HepG2 (cell line): ENCODE results near the gene STK10. TPM values are rescaled to one million over a fixed set of nuclear protein-coding genes. Genes with fewer than 3 reads are reported as not detected.
"Not testable (repeated sequence)": the region's sequence is repeated elsewhere in the genome, so short reads cannot be mapped to it uniquely, and the experiment has no call there.

Experiments used
- ATAC-seq: fragments of 200-7000 bp; cut with Tn5 transposase; 3 replicates; pipeline ENCODE4 v1.9.1; 2020; ENCODE audit warnings: mild to moderate bottlenecking, moderate library complexity
- BruUV-seq: library from RNA; stranded (reverse); fragments of 400-500 nt; replicated peaks from 2 replicates; lab custom pipeline; 2021; lab: Mats Ljungman, UMichigan
- CTCF ChIA-PET: fragments of 300-600 bp; formaldehyde crosslinking; extraction: SDS; loops from one replicate; lab custom pipeline; 2021; ENCODE audit warnings: low total read pairs, inconsistent platforms, low intra/inter-chr PET ratio; lab: Yijun Ruan, JAX
- POLR2A ChIA-PET: fragments of 350-600 bp; sonication (Branson Sonifier 250); formaldehyde crosslinking; loops from one replicate; lab custom pipeline; 2020; ENCODE audit warnings: antibody characterized with exemption, inconsistent platforms; lab: Yijun Ruan, JAX
- DNase-seq: peaks from one replicate; pipeline ENCODE4 v3.0.0-alpha.2; 2015; ENCODE audit warnings: low spot score
- FAIRE-seq: peaks from 3 replicates; lab custom pipeline; 2011; peaks lifted over from hg19 to GRCh38; lab: Jason Lieb, UNC
- H2AFZ ChIP-seq: one replicate; pipeline ENCODE4 v1.6.1; 2011; ENCODE audit warnings: low read length, inconsistent platforms
- H3K27ac ChIP-seq: fragments of 300-600 bp; 3 replicates; pipeline ENCODE4 v1.8.0; 2011; ENCODE audit warnings: mixed run types, mild to moderate bottlenecking, mixed read lengths, low read length, inconsistent platforms; ENCODE audit not compliant: insufficient read depth; ENCODE audit errors: extremely low read length
- H3K27me3 ChIP-seq, 2 experiments: fragments of 200-600 bp in 1 of 2; 2 replicates in 1 of 2; 3 replicates in 1 of 2; pipeline versions ENCODE4 v1.6.0 to v1.8.0; 2011; ENCODE audit warnings: low read length in 2 of 2, mild to moderate bottlenecking in 2 of 2, moderate library complexity in 2 of 2, inconsistent platforms in 1 of 2; ENCODE audit not compliant: insufficient read depth in 2 of 2, control insufficient read depth in 1 of 2
- H3K36me3 ChIP-seq, 2 experiments: fragments of 200-600 bp in 1 of 2; replicated peaks in 1 of 2; 2 replicates in 1 of 2; 3 replicates in 1 of 2; pipeline versions ENCODE4 v1.5.1 to v1.8.0; 2011; ENCODE audit warnings: low read length in 2 of 2, inconsistent platforms in 1 of 2; ENCODE audit not compliant: insufficient read depth in 2 of 2, control insufficient read depth in 1 of 2
- H3K4me1 ChIP-seq: 2 replicates; pipeline ENCODE4 v1.5.1; 2012; ENCODE audit warnings: low read length, inconsistent platforms; ENCODE audit not compliant: insufficient read depth
- H3K4me2 ChIP-seq: 2 replicates; pipeline ENCODE4 v1.6.0; 2011; ENCODE audit warnings: low read depth, low read length, inconsistent platforms
- H3K4me3 ChIP-seq, 3 experiments: fragments of 200-600 bp in 1 of 3; sonication (generic), shearing (Covaris generic) in 1 of 3; replicated peaks in 1 of 3; 2 replicates each; pipeline ENCODE4 v1.5.1; 2011 to 2016; ENCODE audit warnings: low read length in 3 of 3, inconsistent platforms in 2 of 3, low read depth in 2 of 3, mild to moderate bottlenecking in 2 of 3, control low read depth in 1 of 3, mixed read lengths in 1 of 3; ENCODE audit not compliant: insufficient read depth in 1 of 3
- H3K79me2 ChIP-seq: one replicate; pipeline ENCODE4 v1.6.1; 2011; ENCODE audit warnings: low read length, inconsistent platforms; ENCODE audit not compliant: insufficient read depth
- H3K9ac ChIP-seq: 2 replicates; pipeline ENCODE4 v1.6.0; 2011; ENCODE audit warnings: mild to moderate bottlenecking, low read depth, low read length, inconsistent platforms; ENCODE audit not compliant: insufficient read depth
- H3K9me3 ChIP-seq: 2 replicates; pipeline ENCODE4 v1.5.1; 2012; ENCODE audit warnings: mild to moderate bottlenecking, low read length
- H4K20me1 ChIP-seq: 2 replicates; pipeline ENCODE4 v1.6.0; 2011; ENCODE audit warnings: inconsistent platforms, mild to moderate bottlenecking, low read length, moderate library complexity; ENCODE audit not compliant: insufficient read depth
- ATF5 ChIP-seq: sonication (generic); formaldehyde crosslinking; IDR thresholded peaks from 2 replicates; pipeline ENCODE4 v1.4.0; 2020; ENCODE audit warnings: mild to moderate bottlenecking, low read depth, missing genetic modification reagents
- CCAR2 ChIP-seq: fragments of 200-400 bp; formaldehyde crosslinking; optimal IDR thresholded peaks from 2 replicates; pipeline ENCODE3; 2018; ENCODE audit warnings: low read depth, mild to moderate bottlenecking, low read length, moderate library complexity
- FOXK2 ChIP-seq: fragments of 450-650 bp; IDR thresholded peaks from 2 replicates; pipeline ENCODE4 v1.6.1; 2016
- MZF1 ChIP-seq: sonication (generic); formaldehyde crosslinking; IDR thresholded peaks from 2 replicates; pipeline ENCODE4 v1.8.1; 2023; ENCODE audit warnings: mild to moderate bottlenecking, missing genetic modification reagents, borderline replicate concordance
- RXRB ChIP-seq: IDR thresholded peaks from 2 replicates; pipeline ENCODE4 v1.6.1; 2016; ENCODE audit warnings: borderline replicate concordance, missing genetic modification reagents, missing compliant biosample characterization
- SKIL ChIP-seq: sonication (generic); formaldehyde crosslinking; IDR thresholded peaks from 2 replicates; pipeline ENCODE4 v1.8.0; 2022; ENCODE audit warnings: missing genetic modification reagents, mild to moderate bottlenecking, moderate library complexity, borderline replicate concordance
- SMYD3 ChIP-seq: sonication (generic); formaldehyde crosslinking; IDR thresholded peaks from 2 replicates; pipeline ENCODE4 v1.8.1; 2023; ENCODE audit warnings: mild to moderate bottlenecking, missing genetic modification reagents
- ZBTB7A ChIP-seq: sonication (generic); formaldehyde crosslinking; IDR thresholded peaks from 2 replicates; pipeline ENCODE4 v1.8.0; 2022; ENCODE audit warnings: mild to moderate bottlenecking, missing genetic modification reagents
- ZNF576 ChIP-seq: sonication (generic); formaldehyde crosslinking; IDR thresholded peaks from 2 replicates; pipeline ENCODE4 v1.4.0; 2020; ENCODE audit warnings: mild to moderate bottlenecking, missing genetic modification reagents
- ZNF674 ChIP-seq: sonication (generic); formaldehyde crosslinking; IDR thresholded peaks from 2 replicates; pipeline ENCODE4 v1.5.0; 2020; ENCODE audit warnings: low read depth, mild to moderate bottlenecking, missing genetic modification reagents
- WGBS: methylation state at CpG from one replicate; pipeline ENCODE4 v1.1.6; 2017; ENCODE audit warnings: low lambda C conversion rate; 5-methylcytosine and 5-hydroxymethylcytosine counted together
- in situ Hi-C: cut with HindIII; loops from 2 replicates; pipeline ENCODE4 v1.10.0; 2017; ENCODE audit warnings: low pct_unique_long_range_greater_than_20kb; ENCODE audit not compliant: extremely low pct_ligation_motif_present
- intact Hi-C: fragments of 100-400 bp; cut with micrococcal nuclease; formaldehyde crosslinking; loops from one replicate; pipeline ENCODE4 v1.10.0; 2022; ENCODE audit not compliant: unreplicated experiment
- polyA plus RNA-seq, 8 experiments: library from polyadenylated mRNA; depleted of rRNA in 3 of 8; stranded (reverse) in 7 of 8; unstranded in 1 of 8; fragments of >200 nt; fragmentation: Illumina TruSeq in 4 of 8; extraction: Trizol in 4 of 8; gene quantifications; 2 replicates each; pipeline versions ENCODE4 v1.2.1 to v1.2.3, GENCODE V29; 2011 to 2016; ENCODE audit warnings: low read depth in 4 of 8, missing spikeins in 1 of 8, mixed read lengths in 1 of 8; ENCODE audit not compliant: insufficient read depth in 1 of 8
- total RNA-seq, 5 experiments: library from RNA; depleted of rRNA; stranded (reverse); fragments of >200 nt; fragmentation: Illumina TruSeq; extraction: Trizol; gene quantifications; 2 replicates each; pipeline ENCODE4 v1.2.3, GENCODE V29; 2016; ENCODE audit warnings: low read depth in 1 of 5

STK10 gene
- total and polyA plus RNA-seq, 2 of the 13 experiments (the other 11 are each of a cell fraction or from before 2014, with no cell fraction given), result 7.0 to 7.2 TPM

GRCh38 chr5:172156541-172156994 lies 31.5 kb downstream of the STK10 start (continued):
- no peak for TF ChIP-seq ATF5 (CRISPR knock-in tag)
- peak; percentile 35; the same call in 1 of the 2 replicates for TF ChIP-seq RXRB
- TF ChIP-seq ZNF576, result no peak
- TF ChIP-seq SKIL (CRISPR knock-in tag), result no peak
- TF ChIP-seq MZF1 (CRISPR knock-in tag), result no peak
- TF ChIP-seq SMYD3 (CRISPR knock-in tag), result no peak
- no peak for TF ChIP-seq FOXK2
- TF ChIP-seq CCAR2, result no peak
- no peak for TF ChIP-seq ZBTB7A (CRISPR knock-in tag)
- TF ChIP-seq ZNF674, result no peak

GRCh38 chr5:172155101-172155500 lies 32.9 kb downstream of the STK10 start:
- FAIRE-seq, H2AFZ ChIP-seq: not testable (repeated sequence)
- POLR2A ChIA-PET, result interaction anchor here (1.0 to 2.1 kb wide), 2 partner anchors 19 to 23 kb away, joined by 3 to 11 read pairs; no protein-coding TSS in a partner anchor

More at GRCh38 chr5:172155101-172155500, 32.9 kb downstream of the STK10 start:
- H3K9me3 ChIP-seq, in situ Hi-C loops, H4K20me1 ChIP-seq, BruUV-seq, H3K79me2 ChIP-seq, H3K4me3 ChIP-seq, intact Hi-C loops, DNase-seq, H3K27ac ChIP-seq, H3K27me3 ChIP-seq, H3K36me3 ChIP-seq, H3K4me2 ChIP-seq, ATAC-seq, CTCF ChIA-PET, H3K9ac ChIP-seq: not testable (repeated sequence)
- 99% methylated on average over 9 of the region's 9 CpGs for WGBS
- H3K4me1 ChIP-seq, result peaks cover 51% of the 10 kb centered on the region
